PFSK-1 (cell line): ENCODE data around the gene KXD1.

ENCODE experiments used
- POLR2AphosphoS5 ChIP-seq: IDR thresholded peaks from 2 replicates; pipeline ENCODE4 v1.6.1; 2012; ENCODE audit warnings: low read depth, mild to moderate bottlenecking, control low read depth, low read length, moderate library complexity
- REST ChIP-seq, 2 experiments: IDR thresholded peaks; 2 replicates each; pipeline versions ENCODE4 v1.6.1 to v1.8.0; 2011 to 2012; ENCODE audit warnings: low read depth in 2 of 2, low read length in 2 of 2, control low read depth in 1 of 2, inconsistent platforms in 1 of 2, mild to moderate bottlenecking in 1 of 2, moderate library complexity in 1 of 2; ENCODE audit not compliant: insufficient read depth in 1 of 2

GRCh38 chr19:18543814-18544475 is 13.7 kb upstream of the KXD1 start:
- TF ChIP-seq POLR2AphosphoS5 (no peak; the same call in none of the 2 replicates), REST (IDR thresholded peaks at IDR 0.05; ENCODE audit: insufficient read depth in 1 of 2, low read depth in 2 of 2, low read length in 2 of 2) (no peak)
